A673 (cell line): ENCODE results near the gene MRPL22.

ENCODE experiments used
- EZH2 ChIP-seq: fragments of 200-600 bp; sonication (generic); IDR thresholded peaks from 2 replicates; pipeline ENCODE4 v1.6.1; 2017; ENCODE audit warnings: borderline replicate concordance, low read depth, mild to moderate bottlenecking, mixed read lengths, antibody characterized with exemption, low read length; ENCODE audit not compliant: poor library complexity, severe bottlenecking
- TF ChIP-seq, protein P1 (sequence below): fragments of 300-800, 200-600 bp; sonication (generic); conservative IDR thresholded peaks from 2 replicates; pipeline ENCODE4 v1.5.1; 2017; ENCODE audit warnings: low read depth, mild to moderate bottlenecking, antibody characterized with exemption, low read length, moderate library complexity, mixed read lengths

DNA sequence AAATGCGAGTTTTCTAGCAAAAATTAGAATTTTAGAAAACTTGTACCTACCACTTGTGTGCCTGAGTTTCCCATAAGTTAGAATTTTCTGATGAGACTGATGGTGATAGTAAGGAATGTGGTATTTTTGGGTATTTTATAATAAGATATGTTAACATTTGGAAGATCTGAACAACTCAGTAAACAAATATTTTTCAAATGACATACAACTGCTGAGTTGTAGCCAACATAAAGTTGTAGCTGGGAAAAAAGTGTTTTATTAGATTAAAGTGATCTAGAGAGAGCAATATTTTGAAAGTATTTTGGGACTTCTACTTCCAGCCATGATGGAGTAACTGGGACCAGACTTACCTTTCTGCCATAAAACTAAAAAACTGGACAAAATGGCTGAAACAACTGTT lies 40.8 kb upstream of the MRPL22 start:
- TF ChIP-seq, protein P1, sequence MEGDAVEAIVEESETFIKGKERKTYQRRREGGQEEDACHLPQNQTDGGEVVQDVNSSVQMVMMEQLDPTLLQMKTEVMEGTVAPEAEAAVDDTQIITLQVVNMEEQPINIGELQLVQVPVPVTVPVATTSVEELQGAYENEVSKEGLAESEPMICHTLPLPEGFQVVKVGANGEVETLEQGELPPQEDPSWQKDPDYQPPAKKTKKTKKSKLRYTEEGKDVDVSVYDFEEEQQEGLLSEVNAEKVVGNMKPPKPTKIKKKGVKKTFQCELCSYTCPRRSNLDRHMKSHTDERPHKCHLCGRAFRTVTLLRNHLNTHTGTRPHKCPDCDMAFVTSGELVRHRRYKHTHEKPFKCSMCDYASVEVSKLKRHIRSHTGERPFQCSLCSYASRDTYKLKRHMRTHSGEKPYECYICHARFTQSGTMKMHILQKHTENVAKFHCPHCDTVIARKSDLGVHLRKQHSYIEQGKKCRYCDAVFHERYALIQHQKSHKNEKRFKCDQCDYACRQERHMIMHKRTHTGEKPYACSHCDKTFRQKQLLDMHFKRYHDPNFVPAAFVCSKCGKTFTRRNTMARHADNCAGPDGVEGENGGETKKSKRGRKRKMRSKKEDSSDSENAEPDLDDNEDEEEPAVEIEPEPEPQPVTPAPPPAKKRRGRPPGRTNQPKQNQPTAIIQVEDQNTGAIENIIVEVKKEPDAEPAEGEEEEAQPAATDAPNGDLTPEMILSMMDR: no peak
- no peak for TF ChIP-seq EZH2
